Ureter (tissue), 1 donor: ENCODE measurements around the gene MSRB1. TPM values are rescaled to one million over a fixed set of nuclear protein-coding genes. Genes with fewer than 3 reads are reported as not detected.
"Not testable (repeated sequence)": the region's sequence is repeated elsewhere in the genome, so short reads cannot be mapped to it uniquely, and the experiment has no call there.

Experiments
- DNase-seq: peaks from one replicate; pipeline ENCODE4 v3.0.0-alpha.2; 2020; ENCODE audit warnings: low spot score
- total RNA-seq: library from RNA; stranded (reverse); gene quantifications from one replicate; pipeline ENCODE4 v1.2.4, GENCODE V29; 2023
- donor health status: DM: yes; HTN: yes; CAD: no.

MSRB1 gene
- total RNA-seq, 1 donor from 2014 or later = 27.2 TPM

GRCh38 chr16:1962161-1963153, 19.5 kb upstream of the MSRB1 start:
- not testable (repeated sequence) for DNase-seq

DNA sequence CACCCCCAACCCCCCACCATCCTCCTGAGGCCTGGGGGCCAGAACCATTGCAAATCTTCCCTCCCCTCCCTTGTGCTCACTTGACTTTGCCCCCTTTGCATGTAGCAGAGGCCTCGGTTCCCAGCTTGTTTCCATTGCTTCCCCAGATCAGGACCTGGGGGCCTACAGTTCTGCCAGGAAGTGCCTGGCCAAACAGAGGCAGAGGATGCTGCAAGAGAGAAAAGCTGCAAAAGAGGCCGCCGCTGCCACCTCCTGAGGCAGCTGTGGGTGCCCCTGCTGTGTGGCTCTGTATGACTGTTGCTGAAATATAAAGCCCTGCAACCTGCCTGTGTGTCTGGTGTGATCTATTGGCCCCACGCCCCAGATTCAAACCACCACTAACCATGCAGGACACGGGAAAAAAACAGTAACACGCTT, 18.7 kb upstream of the MSRB1 start:
- DNase-seq = no peak

- no peak for DNase-seq
Measured at GRCh38 chr16:1960665-1961630, 17.9 kb upstream of the MSRB1 start.

DNA sequence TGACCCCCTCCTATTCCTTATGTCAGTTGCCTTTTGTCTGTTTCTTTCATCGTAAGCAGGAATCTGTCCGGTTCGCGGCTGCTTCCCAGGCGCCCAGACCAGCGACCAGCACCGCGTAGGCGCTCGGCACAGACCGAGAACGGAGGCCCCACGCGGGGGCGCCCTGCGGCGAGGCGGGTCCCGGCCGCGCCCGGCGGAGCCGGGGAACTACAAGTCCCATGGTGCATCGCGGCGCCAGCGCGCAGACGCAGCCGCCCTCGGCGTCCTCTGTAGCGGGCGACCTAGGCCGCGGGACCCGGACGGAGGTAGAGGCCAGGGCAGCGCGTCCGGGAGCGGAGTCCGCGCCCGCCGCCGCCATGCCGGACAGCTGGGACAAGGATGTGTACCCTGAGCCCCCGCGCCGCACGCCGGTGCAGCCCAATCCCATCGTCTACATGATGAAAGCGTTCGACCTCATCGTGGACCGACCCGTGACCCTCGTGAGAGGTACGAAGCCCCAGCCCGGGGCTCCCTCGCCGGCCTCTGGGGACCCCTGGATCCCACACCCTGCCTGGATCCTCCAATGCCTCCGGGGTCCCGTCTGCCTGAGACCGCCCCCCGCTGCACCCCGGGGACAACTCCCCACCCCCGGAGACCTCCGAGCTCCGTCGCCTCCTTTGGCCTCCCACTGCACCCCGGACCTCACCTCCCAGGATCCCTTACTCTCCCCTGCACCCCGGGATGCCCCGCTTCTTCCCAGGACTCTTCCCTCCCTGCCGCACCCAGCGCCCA, 16.5 kb upstream of the MSRB1 start, which contains the start of gene NDUFB10:
Gene NDUFB10 (plus strand): TSS at position 270 of the 771 bp plus-strand sequence. CDS start 87 bp downstream, at position 357.
- DNase-seq = peak; percentile 91

- no peak for DNase-seq
Measured at GRCh38 chr16:1958715-1959268, 15.8 kb upstream of the MSRB1 start.

DNA sequence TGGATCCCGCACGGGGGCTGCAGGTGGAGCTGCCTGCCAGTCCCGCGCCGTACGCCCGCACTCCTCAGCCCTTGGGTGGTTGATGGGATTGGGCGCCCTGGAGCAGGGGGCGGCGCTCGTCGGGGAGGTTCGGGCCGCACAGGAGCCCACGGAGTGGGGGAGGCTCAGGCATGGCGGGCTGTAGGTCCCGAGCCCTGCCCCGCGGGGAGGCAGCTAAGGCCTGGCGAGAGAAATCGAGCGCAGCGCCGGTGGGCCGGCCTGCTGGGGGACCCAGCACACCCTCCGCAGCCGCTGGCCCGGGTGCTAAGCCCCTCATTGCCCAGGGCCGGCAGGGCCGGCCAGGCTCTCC, 15.1 kb upstream of the MSRB1 start:
- DNase-seq = not testable (repeated sequence)

DNA sequence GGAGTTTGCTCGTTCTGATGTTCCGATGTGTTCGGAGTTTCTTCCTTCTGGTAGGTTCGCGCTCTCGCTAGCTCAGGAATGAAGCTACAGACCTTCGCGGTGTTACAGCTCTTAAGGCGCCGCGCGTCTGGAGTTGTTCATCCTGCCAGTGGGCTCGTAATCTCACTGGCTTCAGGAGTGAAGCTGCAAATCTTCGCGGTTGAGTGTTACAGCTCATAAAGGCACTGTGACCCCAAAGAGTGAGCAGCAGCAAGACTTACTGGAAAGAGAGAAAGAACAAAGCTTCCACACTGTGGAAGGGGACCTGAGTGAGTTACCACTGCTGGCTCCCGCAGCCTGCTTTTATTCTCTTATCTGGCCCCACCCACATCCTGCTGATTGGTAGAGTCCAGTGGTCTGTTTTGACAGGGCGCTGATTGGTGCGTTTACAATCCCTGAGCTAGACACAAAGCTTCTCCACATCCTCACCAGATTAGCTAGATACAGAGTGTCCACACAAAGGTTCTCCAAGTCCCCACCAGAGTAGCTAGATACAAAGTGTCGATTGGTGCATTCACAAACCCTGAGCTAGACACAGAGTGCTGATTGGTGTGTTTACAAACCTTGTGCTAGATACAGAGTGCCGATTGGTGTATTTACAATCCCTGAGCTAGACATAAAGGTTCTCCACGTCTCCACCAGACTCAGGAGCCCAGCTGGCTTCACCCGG, 14.6 kb upstream of the MSRB1 start:
- DNase-seq = not testable (repeated sequence)

GRCh38 chr16:1953734-1954133, 10.7 kb upstream of the MSRB1 start:
- DNase-seq = no peak

GRCh38 chr16:1950559-1950958, 7.6 kb upstream of the MSRB1 start:
- no peak for DNase-seq

GRCh38 chr16:1950047-1950446, 7.0 kb upstream of the MSRB1 start:
- DNase-seq = no peak

DNA sequence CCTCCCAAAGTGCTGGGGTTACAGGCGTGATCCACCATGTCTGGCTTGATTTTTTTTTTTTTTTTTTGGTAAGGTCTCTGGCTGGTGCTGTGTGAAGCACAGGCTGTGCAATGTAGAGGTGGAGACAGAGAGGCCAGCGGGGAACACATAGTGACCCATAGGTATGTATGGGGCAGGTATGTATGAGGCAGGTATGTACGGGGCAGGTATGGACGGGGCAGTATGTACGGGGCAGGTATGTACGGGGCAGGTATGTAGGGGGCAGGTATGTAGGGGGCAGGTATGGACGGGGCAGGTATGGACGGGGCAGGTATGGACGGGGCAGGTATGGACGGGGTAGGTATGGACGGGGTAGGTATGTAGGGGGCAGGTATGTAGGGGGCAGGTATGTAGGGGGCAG, 6.5 kb upstream of the MSRB1 start:
- no peak for DNase-seq

DNA sequence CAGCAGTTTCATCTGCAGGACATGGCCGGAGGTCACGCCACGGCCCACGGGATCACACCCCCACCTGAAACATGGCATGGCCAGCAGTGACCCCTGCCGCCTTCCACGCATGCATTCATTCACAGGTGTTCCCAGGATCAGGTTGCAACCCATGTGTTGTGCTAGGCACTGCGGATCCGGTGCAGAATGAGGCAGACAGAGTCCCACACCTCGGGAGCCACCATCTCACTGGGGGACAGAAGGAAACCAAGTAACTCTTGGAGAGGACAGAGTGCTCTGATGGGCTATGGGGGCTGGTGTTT, 4.3 kb upstream of the MSRB1 start:
- DNase-seq = no peak

DNA sequence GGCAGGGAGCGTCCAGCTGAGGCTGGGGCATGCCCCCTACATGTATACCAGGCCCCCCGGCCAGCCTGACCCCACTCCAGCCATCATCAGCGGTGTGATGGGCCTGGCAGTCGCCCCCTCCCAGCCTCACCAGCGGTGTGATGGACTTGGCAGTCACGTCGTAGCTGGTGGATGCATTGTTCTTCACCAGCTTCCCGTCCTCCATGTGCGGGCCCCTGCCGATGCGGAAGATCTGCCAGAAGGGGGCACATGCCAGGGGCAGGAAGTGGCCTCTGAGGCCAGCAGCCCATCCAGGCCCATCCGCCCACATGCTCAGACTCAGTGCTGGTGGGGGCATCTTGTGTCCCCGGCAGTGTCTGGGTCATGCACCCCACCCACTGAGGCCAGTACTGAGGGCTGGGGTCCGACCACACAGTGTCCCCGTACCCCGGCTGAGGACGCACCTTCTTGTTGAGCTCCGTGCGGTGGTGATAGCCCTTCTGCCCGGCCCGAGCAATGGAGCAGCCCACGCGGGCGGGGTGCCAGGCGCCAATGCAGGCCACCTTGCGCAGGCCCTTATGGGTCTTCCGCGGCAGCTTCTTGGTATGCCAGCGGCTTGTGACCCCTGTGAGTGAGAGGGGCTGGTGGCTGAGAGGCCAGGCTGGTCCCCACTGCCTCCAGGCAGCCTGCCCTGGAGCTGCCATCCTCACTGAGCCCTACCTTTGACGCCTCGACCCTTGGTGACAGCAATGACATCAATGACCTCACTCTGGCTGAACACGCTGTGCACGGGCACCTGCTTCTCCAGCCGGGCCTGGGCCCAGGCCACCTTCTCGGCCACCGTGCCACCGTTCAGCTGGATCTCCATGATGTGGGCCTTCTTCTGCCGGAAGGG, 3.7 kb upstream of the MSRB1 start:
- peak; percentile 39 for DNase-seq

- peak; percentile 41 for DNase-seq
Measured at GRCh38 chr16:1945559-1946391, 2.8 kb upstream of the MSRB1 start.

GRCh38 chr16:1944612-1945199, 1.7 kb upstream of the MSRB1 start:
- DNase-seq = peak; percentile 41

- peak; percentile 48 for DNase-seq
Measured at GRCh38 chr16:1942047-1942809, 771 bp downstream of the MSRB1 start.
